ENCODE measurements around the gene DSC1.

GRCh38 chr18:31207391-31207790 lies 44.7 kb upstream of the DSC1 start:
- no peak for TF ChIP-seq CTCF (IDR thresholded peaks at IDR 0.05)
- TF ChIP-seq EP300 (IDR thresholded peaks at IDR 0.05), result no peak
- no peak for TF ChIP-seq POLR2AphosphoS5 (IDR thresholded peaks at IDR 0.05)
